ENCODE measurements around the gene PGLYRP4. TPM values are rescaled to one million over a fixed set of nuclear protein-coding genes. Genes with fewer than 3 reads are reported as not detected.

PGLYRP4 gene
- polyA plus RNA-seq, 3 donors, result not detected

DNA sequence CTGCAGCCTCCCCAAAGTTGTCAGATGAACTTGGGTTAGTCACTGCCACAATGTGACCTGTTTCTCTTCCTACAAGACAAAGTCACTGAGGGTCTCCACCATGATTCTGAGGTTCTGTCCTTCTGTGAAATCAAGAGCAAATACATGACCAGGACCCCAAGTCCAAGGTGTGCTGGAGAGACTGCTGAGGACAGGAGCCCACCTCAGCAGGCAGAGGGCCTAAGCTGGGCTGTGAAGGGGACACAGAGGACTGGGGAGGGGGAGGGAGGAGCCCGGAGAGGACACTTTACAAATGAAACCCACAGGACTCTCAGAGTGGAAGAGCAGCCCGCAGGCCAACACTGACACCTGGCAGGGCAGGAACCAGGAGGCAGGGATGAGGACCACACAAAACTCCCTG is 39.2 kb downstream of the PGLYRP4 start:
- peaks cover 0 to 2% (median 0%) of the 10 kb centered on the region in 7 donors for H3K9me3 Mint-ChIP-seq
- TF ChIP-seq, protein P1, sequence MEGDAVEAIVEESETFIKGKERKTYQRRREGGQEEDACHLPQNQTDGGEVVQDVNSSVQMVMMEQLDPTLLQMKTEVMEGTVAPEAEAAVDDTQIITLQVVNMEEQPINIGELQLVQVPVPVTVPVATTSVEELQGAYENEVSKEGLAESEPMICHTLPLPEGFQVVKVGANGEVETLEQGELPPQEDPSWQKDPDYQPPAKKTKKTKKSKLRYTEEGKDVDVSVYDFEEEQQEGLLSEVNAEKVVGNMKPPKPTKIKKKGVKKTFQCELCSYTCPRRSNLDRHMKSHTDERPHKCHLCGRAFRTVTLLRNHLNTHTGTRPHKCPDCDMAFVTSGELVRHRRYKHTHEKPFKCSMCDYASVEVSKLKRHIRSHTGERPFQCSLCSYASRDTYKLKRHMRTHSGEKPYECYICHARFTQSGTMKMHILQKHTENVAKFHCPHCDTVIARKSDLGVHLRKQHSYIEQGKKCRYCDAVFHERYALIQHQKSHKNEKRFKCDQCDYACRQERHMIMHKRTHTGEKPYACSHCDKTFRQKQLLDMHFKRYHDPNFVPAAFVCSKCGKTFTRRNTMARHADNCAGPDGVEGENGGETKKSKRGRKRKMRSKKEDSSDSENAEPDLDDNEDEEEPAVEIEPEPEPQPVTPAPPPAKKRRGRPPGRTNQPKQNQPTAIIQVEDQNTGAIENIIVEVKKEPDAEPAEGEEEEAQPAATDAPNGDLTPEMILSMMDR (IDR thresholded peaks at IDR 0.05), result no peak
- no peak overlapping the region for H3K27ac Mint-ChIP-seq
- H3K9me3 ChIP-seq (replicated peaks in 1 of 2; ENCODE audit: control insufficient read depth in 1 of 2, insufficient read depth in 1 of 2, low read length in 2 of 2), result no peaks in the 10 kb centered on the region
- no peak overlapping the region for H3K4me3 Mint-ChIP-seq
- WGBS (ENCODE audit: insufficient coverage), result no CpG with 5 or more reads among the region's 2 CpGs
- intact Hi-C loops (cut with micrococcal nuclease), result no loop called here
- DNase-seq, result no peak
- H3K36me3 ChIP-seq (replicated peaks in 1 of 2; ENCODE audit: control insufficient read depth in 1 of 2, insufficient read depth in 2 of 2, low read length in 2 of 2), result no peaks in the 10 kb centered on the region
- peaks cover 7 to 11% of the 10 kb centered on the region in 2 donors for H3K4me1 ChIP-seq (ENCODE audit: control insufficient read depth in 1 of 2, insufficient read depth in 2 of 2, low read length in 2 of 2)
- no peak overlapping the region for H3K9ac ChIP-seq (ENCODE audit: insufficient read depth, low read length, poor library complexity, severe bottlenecking)
- H3K4me3 ChIP-seq (replicated peaks in 1 of 3; ENCODE audit: low read depth in 2 of 3, low read length in 3 of 3), result no peak overlapping the region
- no peak overlapping the region for H3K27ac ChIP-seq (ENCODE audit: low read depth in 1 of 2, low read length in 2 of 2)
- H3K27me3 ChIP-seq (ENCODE audit: control insufficient read depth in 2 of 2, insufficient read depth in 2 of 2, low read length in 2 of 2), result no peaks in the 10 kb centered on the region
- H4K20me1 ChIP-seq (ENCODE audit: insufficient read depth, low read length), result no peaks in the 10 kb centered on the region
- no peak overlapping the region for H2AFZ ChIP-seq (ENCODE audit: insufficient read depth, low read depth, low read length, poor library complexity, severe bottlenecking)
- H3K4me1 Mint-ChIP-seq, result peaks cover 15% of the 10 kb centered on the region
- peaks cover 2 to 5% (median 3%) of the 10 kb centered on the region in 3 donors for H3K27me3 Mint-ChIP-seq (ENCODE audit: low read depth in 3 of 3)
- no peaks in the 10 kb centered on the region for H3K36me3 Mint-ChIP-seq
- H3K4me2 ChIP-seq (replicated peaks; ENCODE audit: extremely low read depth, low read length, poor library complexity, severe bottlenecking), result no peak overlapping the region
- H3K79me2 ChIP-seq (ENCODE audit: insufficient read depth, low read length), result no peaks in the 10 kb centered on the region

DNA sequence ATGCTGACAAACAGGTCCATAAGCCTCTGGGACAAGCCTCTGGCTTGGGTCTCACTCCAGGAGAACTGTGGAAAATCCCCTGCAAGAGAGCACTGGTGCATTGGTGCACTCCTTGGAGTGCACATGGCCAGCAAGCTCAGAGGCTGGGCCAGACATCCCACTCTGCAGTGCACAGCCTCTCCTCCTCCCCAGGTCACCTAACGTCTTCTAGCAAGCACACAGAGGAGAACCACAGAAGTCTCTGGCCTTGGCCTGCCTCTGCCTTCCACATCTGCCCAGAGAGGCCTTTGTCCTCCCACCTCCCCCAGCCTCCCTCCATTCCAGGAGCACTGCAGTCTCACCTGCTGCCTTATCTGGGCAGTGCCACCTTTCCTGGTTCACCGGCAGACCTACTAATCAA is 40.1 kb downstream of the PGLYRP4 start:
- peaks cover 2 to 6% (median 5%) of the 10 kb centered on the region in 3 donors for H3K27me3 Mint-ChIP-seq (ENCODE audit: low read depth in 3 of 3)
- 92% methylated on average over 2 of the region's 2 CpGs for WGBS (ENCODE audit: insufficient coverage)
- peaks cover 15% of the 10 kb centered on the region for H3K4me1 Mint-ChIP-seq
- no peak overlapping the region for H2AFZ ChIP-seq (ENCODE audit: insufficient read depth, low read depth, low read length, poor library complexity, severe bottlenecking)
- H3K79me2 ChIP-seq (ENCODE audit: insufficient read depth, low read length), result no peaks in the 10 kb centered on the region
- no peaks in the 10 kb centered on the region for H4K20me1 ChIP-seq (ENCODE audit: insufficient read depth, low read length)
- peaks cover 0 to 2% (median 0%) of the 10 kb centered on the region in 7 donors for H3K9me3 Mint-ChIP-seq
- H3K4me2 ChIP-seq (replicated peaks; ENCODE audit: extremely low read depth, low read length, poor library complexity, severe bottlenecking), result no peak overlapping the region
- no peaks in the 10 kb centered on the region for H3K36me3 Mint-ChIP-seq
- no peak overlapping the region for H3K27ac ChIP-seq (ENCODE audit: low read depth in 1 of 2, low read length in 2 of 2)
- no peaks in the 10 kb centered on the region for H3K36me3 ChIP-seq (replicated peaks in 1 of 2; ENCODE audit: control insufficient read depth in 1 of 2, insufficient read depth in 2 of 2, low read length in 2 of 2)
- TF ChIP-seq, protein P1 (IDR thresholded peaks at IDR 0.05), result no peak
- no peak overlapping the region for H3K4me3 ChIP-seq (replicated peaks in 1 of 3; ENCODE audit: low read depth in 2 of 3, low read length in 3 of 3)
- intact Hi-C loops (cut with micrococcal nuclease), result no loop called here
- H3K9me3 ChIP-seq (replicated peaks in 1 of 2; ENCODE audit: control insufficient read depth in 1 of 2, insufficient read depth in 1 of 2, low read length in 2 of 2), result no peaks in the 10 kb centered on the region
- no peak overlapping the region for H3K4me3 Mint-ChIP-seq
- no peak for DNase-seq
- no peak overlapping the region for H3K9ac ChIP-seq (ENCODE audit: insufficient read depth, low read length, poor library complexity, severe bottlenecking)
- H3K4me1 ChIP-seq (ENCODE audit: control insufficient read depth in 1 of 2, insufficient read depth in 2 of 2, low read length in 2 of 2), result peaks cover 7 to 11% of the 10 kb centered on the region in 2 donors
- H3K27ac Mint-ChIP-seq, result no peak overlapping the region
- no peaks in the 10 kb centered on the region for H3K27me3 ChIP-seq (ENCODE audit: control insufficient read depth in 2 of 2, insufficient read depth in 2 of 2, low read length in 2 of 2)

Data from CD14-positive monocyte (primary cell).